ENCODE data around the gene TMEM134. TPM values are rescaled to one million over a fixed set of nuclear protein-coding genes. Genes with fewer than 3 reads are reported as not detected.

The TMEM134 gene
- total and polyA plus RNA-seq, 9 of the 15 experiments (the other 6 are each of a cell fraction or from before 2014, with no cell fraction given): 0.63 to 48.4 (median 10.7) TPM

DNA sequence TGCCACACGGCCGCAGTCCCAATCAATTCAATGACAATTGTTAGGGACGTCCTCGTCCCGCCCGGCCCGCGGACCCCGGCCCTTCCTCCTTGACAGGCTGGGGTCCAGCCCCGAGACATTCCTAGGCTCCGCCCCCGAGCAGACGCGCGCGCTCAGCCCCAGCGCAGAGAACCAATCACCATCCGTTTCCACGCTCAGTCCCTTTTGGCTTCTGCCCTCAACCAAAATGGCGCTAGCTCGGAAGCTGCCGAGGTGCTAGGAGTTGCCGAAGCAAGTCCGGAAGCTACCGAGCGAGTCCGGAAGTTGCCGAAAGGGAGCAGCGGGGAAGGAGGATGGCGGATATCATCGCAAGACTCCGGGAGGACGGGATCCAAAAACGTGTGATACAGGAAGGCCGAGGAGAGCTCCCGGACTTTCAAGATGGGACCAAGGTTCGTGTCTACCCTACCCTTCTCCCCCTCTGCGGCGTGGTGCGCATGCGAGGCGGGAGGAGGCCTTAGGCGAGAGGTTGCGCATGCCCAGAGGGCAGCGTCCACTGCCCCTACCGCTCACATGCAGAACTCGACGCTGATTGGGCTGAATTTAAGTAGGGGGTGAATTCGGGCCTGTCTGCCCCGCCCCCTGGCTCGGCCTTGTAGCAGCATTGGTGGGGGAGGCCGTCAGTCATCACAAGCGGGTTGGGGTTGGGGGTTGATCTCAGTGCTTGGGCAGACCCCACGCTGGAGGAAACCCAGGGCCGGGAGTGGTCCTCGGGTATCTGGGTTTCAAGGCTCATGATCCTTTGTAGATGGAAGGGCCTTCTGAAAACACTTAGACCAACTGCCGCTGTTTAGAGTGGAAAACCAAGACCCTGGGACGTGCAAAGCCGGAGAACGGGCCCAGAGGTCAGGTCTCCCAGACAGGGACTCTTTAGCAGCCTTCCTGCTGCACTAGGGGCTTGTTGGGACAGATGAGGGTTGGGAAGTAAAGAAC, 14.1 kb upstream of the TMEM134 start, which contains the start of gene AIP (continued):
- peak; percentile 68 for TF ChIP-seq ZBTB40 (IDR thresholded peaks at IDR 0.05)
- 0 out of 2 replicates have a peak, but pooled peaks have one; percentile 71 for TF ChIP-seq ZBTB40 (CRISPR knock-in tag; IDR thresholded peaks at IDR 0.05)
- peak; percentile 64 for TF ChIP-seq ZNF143 (CRISPR knock-in tag; IDR thresholded peaks at IDR 0.05)
- TF ChIP-seq CBX3 (IDR thresholded peaks at IDR 0.05; ENCODE audit: borderline replicate concordance in 1 of 2, low read length in 2 of 2): peak in 1 of 2 experiments; percentile 100; a peak in 2 of 3 replicates
- peak; percentile 29 for TF ChIP-seq RBM25 (IDR thresholded peaks at IDR 0.05; ENCODE audit: low read depth, low read length, severe bottlenecking)
- peak; percentile 74 for TF ChIP-seq SUPT5H (IDR thresholded peaks at IDR 0.05)
- peak; percentile 95; the same call in 1 of the 2 replicates for TF ChIP-seq ZNF282 (CRISPR knock-in tag; IDR thresholded peaks at IDR 0.05)
- peak; percentile 12 to 52; a peak in 1 of 4 replicates for TF ChIP-seq ARNT (IDR thresholded peaks at IDR 0.05)
- TF ChIP-seq ASH1L (IDR thresholded peaks at IDR 0.05; ENCODE audit: borderline replicate concordance, low read depth, partially characterized antibody): peak; percentile 71
- no peak for TF ChIP-seq SNIP1 (IDR thresholded peaks at IDR 0.05; ENCODE audit: low read depth)
- no peak for TF ChIP-seq ZNF707 (CRISPR knock-in tag; conservative IDR thresholded peaks at IDR 0.05)
- TF ChIP-seq ZC3H8 (IDR thresholded peaks at IDR 0.05): no peak
- TF ChIP-seq GTF2F1 (IDR thresholded peaks at IDR 0.05; ENCODE audit: low read depth, low read length): 0 out of 2 replicates have a peak, but pooled peaks have one; percentile 40
- peak; percentile 80; the same call in 1 of the 2 replicates for TF ChIP-seq E2F3 (CRISPR knock-in tag; IDR thresholded peaks at IDR 0.05)
- TF ChIP-seq IRF2 (CRISPR knock-in tag; IDR thresholded peaks at IDR 0.05): peak; percentile 65; the same call in 1 of the 2 replicates
- no peak for TF ChIP-seq MCM7 (IDR thresholded peaks at IDR 0.05)
- TF ChIP-seq ZNF584 (CRISPR knock-in tag; IDR thresholded peaks at IDR 0.05; ENCODE audit: low read depth): no peak
- no peak for TF ChIP-seq KLF10 (CRISPR knock-in tag; IDR thresholded peaks at IDR 0.05)

Data from K562 (cell line).